ENCODE results near the gene ISYNA1. TPM values are rescaled to one million over a fixed set of nuclear protein-coding genes. Genes with fewer than 3 reads are reported as not detected.

ISYNA1 gene
- total and polyA plus RNA-seq, 2 of the 4 experiments (the other 2 are of a cell fraction) = 3.4 to 24.7 TPM

DNA sequence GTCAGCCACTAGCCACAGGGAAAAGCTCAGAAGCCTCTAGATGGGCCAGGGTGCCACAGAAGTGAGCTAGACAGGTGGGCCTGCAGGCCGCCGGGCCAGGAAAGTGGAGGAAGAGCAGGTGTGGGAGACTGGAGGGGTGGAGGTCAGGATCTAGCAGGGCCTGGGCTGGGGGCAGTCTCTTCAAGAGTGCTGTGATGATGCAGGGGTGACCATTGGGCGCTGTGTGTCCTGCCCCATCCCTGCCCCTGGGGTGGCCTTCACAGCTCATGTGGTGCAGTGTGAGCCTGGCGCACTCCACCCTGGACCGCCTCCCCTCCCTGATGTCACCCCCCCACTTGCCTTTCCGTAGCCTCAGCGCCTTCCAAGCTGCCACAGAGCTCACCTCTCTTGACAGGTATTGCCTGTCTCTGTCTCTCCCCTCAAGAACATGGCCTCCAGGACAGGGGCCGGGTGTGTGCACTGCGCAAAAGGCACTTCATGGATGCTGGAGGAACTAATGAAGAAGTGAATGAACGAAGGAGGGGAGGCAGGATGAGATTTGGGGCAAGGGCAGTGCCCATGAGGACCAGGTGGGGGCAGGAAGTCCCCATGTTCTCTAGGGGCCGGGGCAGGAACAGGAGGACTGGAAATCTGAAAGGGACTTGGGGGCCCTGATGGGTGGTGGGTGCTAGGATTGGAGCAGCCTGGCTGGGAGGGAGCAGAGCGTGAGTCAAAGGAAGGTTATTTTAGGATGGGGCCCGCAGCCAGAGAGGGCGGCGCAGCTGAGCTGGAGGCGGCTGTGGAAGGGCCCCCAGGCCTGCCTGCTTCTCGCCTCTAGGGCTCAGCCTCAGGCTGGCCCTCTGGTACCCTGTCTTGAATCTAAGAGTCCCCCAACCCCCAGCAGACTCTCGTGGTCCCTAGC lies 12.2 kb downstream of the ISYNA1 start:
- Histone ChIP-seq H4K8ac (ENCODE audit: low read depth in 2 of 2, low read length in 2 of 2) (peak overlapping the region in 1 of 2 experiments; percentile 72; a peak in 1 of 4 replicates), H3K23ac (ENCODE audit: low read depth, low read length) (peak overlapping the region; percentile 44), H3K9me1 (ENCODE audit: insufficient read depth, low read length) (peaks cover 15% of the 10 kb centered on the region), H2AK9ac (replicated peaks; ENCODE audit: low read depth, low read length, poor library complexity) (peak overlapping the region; percentile 92), H3K27me3 (ENCODE audit: control insufficient read depth, insufficient read depth, low read length) (no peaks in the 10 kb centered on the region), H2BK120ac (ENCODE audit: low read depth, low read length) (peak overlapping the region; percentile 76), H3K14ac (replicated peaks; ENCODE audit: low read depth, low read length) (peak overlapping the region; percentile 67), H3K79me1 (ENCODE audit: low read depth in 1 of 2, low read length in 2 of 2) (peaks cover 9 to 85% of the 10 kb centered on the region in 2 experiments), H2AK5ac (ENCODE audit: low read depth, low read length) (peak overlapping the region; percentile 38), H3K9me3 (ENCODE audit: control insufficient read depth, insufficient read depth, low read length) (no peaks in the 10 kb centered on the region), H4K91ac (ENCODE audit: insufficient read depth, low read depth, low read length) (peak overlapping the region; percentile 75), H3K4me2 (ENCODE audit: low read depth, low read length) (peak overlapping the region; percentile 58), H2BK5ac (ENCODE audit: low read depth, low read length, poor library complexity, severe bottlenecking) (peak overlapping the region; percentile 67), H2AFZ (replicated peaks; ENCODE audit: low read length, poor library complexity) (peak overlapping the region; percentile 68), H3K27ac (ENCODE audit: insufficient read depth, low read length) (peak overlapping the region; percentile 56), H4K5ac (ENCODE audit: low read depth, low read length) (peak overlapping the region; percentile 23; the same call in 1 of the 2 replicates), H3K18ac (ENCODE audit: low read depth, low read length) (no peak overlapping the region), H2BK15ac (ENCODE audit: low read depth, low read length) (peak overlapping the region; percentile 31; the same call in 1 of the 3 replicates), H3K36me3 (ENCODE audit: control insufficient read depth, insufficient read depth, low read length) (no peaks in the 10 kb centered on the region; the same call in 1 of the 2 replicates), H4K20me1 (ENCODE audit: insufficient read depth, low read length) (peaks cover 73% of the 10 kb centered on the region), H3K4me3 (ENCODE audit: insufficient read depth, low read depth, low read length) (no peak overlapping the region), H2BK20ac (ENCODE audit: low read depth, low read length) (peak overlapping the region; percentile 54; the same call in 1 of the 2 replicates), H3K4ac (ENCODE audit: low read depth, low read length) (peak overlapping the region; percentile 93), H3K9ac (ENCODE audit: low read depth, low read length) (peak overlapping the region; percentile 27; the same call in 1 of the 2 replicates), H3K4me1 (ENCODE audit: control insufficient read depth, insufficient read depth, low read length) (peaks cover 20% of the 10 kb centered on the region), H3K56ac (ENCODE audit: extremely low read depth, insufficient read depth, low read length) (no peak overlapping the region)
- intact Hi-C loops (cut with micrococcal nuclease) (no loop called here), in situ Hi-C loops (cut with MboI; ENCODE audit: low sequenced_read_pairs) (no loop called here), dilution Hi-C loops (cut with HindIII; ENCODE audit: low sequenced_read_pairs, unreplicated experiment) (no loop called here)
- POLR2A ChIA-PET (ENCODE audit: unreplicated experiment) = no interaction called here
- CTCF ChIA-PET = no interaction called here
- TF ChIP-seq SMC3 (IDR thresholded peaks at IDR 0.05; ENCODE audit: low read depth, low read length) (no peak), FOS (IDR thresholded peaks at IDR 0.05; ENCODE audit: low read depth, low read length) (no peak), MAZ (IDR thresholded peaks at IDR 0.05; ENCODE audit: borderline replicate concordance, low read depth, low read length) (peak; percentile 79), BHLHE40 (IDR thresholded peaks at IDR 0.05; ENCODE audit: low read depth, low read length) (no peak), RFX5 (IDR thresholded peaks at IDR 0.05; ENCODE audit: low read depth, low read length) (no peak)
- TF ChIP-seq, protein P1, sequence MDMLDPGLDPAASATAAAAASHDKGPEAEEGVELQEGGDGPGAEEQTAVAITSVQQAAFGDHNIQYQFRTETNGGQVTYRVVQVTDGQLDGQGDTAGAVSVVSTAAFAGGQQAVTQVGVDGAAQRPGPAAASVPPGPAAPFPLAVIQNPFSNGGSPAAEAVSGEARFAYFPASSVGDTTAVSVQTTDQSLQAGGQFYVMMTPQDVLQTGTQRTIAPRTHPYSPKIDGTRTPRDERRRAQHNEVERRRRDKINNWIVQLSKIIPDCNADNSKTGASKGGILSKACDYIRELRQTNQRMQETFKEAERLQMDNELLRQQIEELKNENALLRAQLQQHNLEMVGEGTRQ (IDR thresholded peaks at IDR 0.05; ENCODE audit: low read depth, low read length) = no peak
- TF ChIP-seq, protein P2, sequence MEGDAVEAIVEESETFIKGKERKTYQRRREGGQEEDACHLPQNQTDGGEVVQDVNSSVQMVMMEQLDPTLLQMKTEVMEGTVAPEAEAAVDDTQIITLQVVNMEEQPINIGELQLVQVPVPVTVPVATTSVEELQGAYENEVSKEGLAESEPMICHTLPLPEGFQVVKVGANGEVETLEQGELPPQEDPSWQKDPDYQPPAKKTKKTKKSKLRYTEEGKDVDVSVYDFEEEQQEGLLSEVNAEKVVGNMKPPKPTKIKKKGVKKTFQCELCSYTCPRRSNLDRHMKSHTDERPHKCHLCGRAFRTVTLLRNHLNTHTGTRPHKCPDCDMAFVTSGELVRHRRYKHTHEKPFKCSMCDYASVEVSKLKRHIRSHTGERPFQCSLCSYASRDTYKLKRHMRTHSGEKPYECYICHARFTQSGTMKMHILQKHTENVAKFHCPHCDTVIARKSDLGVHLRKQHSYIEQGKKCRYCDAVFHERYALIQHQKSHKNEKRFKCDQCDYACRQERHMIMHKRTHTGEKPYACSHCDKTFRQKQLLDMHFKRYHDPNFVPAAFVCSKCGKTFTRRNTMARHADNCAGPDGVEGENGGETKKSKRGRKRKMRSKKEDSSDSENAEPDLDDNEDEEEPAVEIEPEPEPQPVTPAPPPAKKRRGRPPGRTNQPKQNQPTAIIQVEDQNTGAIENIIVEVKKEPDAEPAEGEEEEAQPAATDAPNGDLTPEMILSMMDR (conservative IDR thresholded peaks at IDR 0.05; ENCODE audit: low read depth, low read length) = peak; percentile 24; the same call in 1 of the 2 replicates
- ATAC-seq (ENCODE audit: low read depth) (peak; percentile 79), DNase-seq (peak; percentile 62)
- WGBS, 2 experiments (ENCODE audit: extremely low coverage in 2 of 2, insufficient read length in 1 of 2) = 75% methylated on average over 2 of the region's 18 CpGs; no CpG with 5 or more reads in 1 of the 2 experiments
- no TSS peak for BruUV-seq (replicated peaks)
